NCI-H524 treated with DMSO at 0.1 percent for 48 hours (cell line): ENCODE measurements around the gene EME1.

Source experiments
- DNase-seq: peaks from one replicate; lab custom pipeline; 2025; lab: John Stamatoyannopoulos, UW

EME1 gene

DNA sequence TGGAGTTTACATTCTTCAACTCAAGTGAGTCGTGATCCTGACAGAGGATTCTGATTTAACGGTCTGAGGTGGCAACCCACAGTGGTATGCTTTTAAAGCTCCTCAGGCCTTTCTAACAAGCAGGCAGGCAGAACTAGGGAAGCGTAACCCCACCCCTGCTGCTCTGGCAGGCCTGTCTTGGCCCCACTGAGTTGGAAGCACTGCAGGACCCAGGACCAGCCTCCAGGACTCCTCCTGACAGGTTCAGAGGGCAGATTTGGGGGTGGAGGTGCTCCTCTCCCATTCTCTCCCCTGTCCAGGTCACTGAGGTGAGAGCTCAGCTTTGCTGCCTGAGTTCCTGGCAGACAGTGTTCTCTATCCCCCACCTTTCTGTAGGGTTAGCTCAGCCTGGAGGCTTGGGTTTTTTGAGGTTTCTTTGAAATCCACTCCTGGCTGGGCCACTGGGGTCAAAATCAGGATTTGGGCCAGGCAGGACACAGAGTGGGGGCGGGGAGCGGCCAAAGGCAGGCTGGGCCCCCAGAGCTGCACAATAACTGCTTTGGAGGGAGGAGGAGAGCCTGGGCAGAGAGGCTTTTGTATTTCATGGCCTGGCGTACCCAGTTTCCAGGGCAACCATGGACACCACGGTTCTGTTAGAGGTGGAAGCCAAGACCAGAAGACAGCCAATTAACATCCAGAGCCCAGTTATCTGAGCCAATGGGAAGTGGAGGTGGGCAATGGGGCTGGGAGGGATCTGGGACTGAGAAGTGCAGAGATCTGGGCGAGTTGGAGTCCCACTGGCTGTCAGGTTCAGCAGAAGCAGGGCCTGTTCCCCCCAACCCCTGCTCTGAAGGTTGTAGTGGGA, 9.6 kb upstream of the EME1 start:
- no peak for DNase-seq

DNA sequence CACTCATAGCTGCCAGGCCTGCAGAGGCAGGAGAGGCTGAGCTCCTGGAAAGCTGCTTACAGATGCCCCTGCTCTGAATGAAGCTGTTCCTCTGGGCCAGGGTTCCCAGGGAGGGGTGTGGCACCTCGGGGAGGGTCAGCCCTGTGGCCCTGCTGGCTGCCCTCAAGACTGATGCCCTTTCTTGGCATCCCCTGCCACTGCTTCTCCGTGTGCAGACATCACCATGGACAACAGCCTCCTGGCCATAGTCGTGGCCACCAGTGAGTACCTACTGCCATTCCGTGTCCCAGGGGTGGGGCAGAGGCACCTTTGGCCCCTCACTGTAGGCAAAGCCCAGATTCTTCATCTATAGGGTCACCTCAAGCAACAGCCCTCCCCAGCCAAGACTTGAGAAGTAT, 9.0 kb upstream of the EME1 start:
- no peak for DNase-seq

DNA sequence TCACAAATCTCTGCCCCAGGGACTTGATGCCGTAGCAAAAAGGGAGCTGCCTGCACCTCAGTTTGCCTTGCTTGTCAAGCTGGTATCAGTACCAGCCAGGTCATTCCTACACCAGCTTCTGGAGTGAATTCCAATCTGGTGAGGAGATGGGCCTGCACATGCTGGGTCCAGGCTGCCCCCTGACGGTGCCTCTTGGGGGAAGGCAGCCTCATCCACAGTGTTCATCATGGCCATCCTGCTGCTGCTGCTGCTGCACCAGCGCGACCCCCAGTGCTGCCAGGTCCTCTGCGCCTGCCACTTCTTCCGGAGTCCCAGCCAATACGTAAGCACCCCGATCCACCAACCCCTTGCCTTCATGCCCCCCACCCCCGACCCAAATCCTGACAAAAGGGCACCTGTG, 8.3 kb upstream of the EME1 start:
- no peak for DNase-seq

DNA sequence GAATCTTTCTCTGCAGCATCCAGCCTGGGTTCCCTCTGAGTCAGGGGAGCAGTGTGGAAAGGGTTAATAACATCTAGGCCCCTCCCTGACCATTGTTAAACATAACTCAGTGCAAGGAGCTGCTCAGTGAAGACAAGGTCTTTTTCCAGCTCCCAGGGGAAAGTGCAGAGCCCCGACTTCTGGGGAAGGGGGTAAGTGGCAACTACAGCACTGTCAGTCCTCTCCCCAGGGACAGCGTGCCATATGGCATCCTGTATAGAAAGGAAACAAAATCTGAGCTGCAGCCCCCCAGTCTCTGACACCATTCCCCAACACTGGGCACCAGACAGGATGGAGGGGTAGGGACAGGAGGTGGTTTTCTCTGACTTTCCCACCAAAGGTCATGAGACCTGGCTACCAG, 7.9 kb upstream of the EME1 start:
- DNase-seq: peak; percentile 63

DNA sequence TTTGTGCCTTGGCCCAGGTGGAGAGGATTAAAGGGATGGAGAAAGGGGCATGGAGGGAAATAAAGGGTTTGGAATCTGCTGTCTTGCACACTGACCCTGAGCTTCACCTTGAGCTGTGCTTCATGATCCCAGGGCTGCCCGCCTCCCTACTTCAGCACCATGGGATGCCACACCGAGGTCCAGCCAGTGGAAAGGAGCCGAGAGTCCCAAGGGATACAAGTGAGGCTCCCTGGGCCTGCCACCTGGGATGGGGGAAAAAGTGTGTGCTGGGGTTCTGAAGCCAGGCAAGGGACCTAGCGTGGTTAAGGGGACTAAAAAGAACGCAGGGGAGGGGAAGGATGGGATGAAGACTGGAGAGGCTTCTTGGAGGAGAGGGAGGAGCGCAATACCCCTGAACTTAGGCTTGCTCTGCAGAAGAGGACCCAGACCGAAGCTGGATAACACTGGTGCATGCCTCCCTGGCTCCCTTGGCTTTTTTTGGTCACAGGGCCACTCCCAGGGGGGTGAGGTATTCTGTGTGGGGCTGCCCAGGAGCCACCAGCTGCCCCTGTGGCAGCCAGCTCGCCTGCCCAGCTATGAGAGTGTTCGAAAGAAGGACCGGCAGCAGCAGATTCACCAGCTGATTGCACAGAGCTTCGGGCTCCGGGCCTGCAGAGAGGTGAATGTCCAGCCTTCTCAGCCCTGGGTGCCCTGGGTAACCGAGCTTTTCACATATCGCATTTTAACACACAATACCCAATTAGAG, 7.2 kb upstream of the EME1 start:
- no peak for DNase-seq

DNA sequence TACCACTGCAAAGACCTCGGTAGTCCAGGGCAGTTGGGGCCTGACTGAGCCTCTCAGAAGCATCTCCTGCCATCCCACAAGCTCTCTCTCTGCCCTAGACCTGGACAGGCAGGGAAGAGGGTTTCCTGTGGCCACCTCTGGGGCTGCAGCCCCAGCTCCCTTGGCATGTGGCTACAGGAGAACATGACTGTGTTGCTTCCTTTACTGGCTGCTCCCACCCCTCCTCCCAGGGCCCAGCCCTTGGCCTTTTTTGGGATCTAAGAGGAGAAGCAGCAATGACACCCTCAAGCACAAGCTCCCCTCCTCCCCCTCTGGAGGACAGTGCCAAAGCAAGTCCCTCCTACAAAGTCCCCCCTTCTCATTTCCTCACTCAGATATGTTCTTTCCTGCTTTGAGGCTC, 5.6 kb upstream of the EME1 start:
- no peak for DNase-seq

DNA sequence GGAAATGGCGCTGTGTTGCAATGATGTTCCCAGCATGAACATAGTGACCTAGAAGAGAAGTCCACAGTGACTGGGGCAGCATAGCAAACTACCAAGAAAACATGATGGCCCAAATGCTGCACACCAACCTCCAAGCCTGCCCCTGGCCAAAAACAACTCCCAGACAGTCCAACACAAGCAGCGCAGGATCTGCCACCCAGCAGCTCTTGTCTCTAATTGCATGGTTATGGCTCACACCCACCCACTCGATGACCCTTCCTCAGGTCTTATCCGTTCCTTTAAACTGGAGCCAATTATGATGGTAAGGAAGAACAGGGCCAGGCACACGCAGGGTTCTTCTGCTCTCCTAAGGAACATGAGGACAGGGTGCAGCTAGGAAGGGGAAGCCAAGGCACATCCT, 3.0 kb upstream of the EME1 start:
- no peak for DNase-seq

DNA sequence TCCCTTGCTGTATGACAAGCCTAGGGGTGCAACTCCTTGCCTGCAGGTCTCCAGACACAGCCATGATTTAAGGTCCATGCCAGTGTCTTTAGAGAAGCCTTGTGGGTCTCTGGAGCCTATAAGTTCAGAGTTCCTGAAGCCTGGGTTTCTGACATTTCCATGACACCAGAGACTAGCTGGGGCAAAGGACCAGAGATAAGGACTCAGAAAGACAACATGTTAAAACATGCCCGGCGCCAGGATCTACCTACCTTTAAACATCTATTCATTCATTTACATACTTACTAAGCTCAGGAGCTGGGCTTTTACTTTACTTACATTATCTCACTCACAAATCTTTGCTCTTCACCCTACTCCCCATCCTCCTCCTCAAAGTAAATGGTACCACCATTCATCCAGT, 1.5 kb upstream of the EME1 start:
- no peak for DNase-seq

DNA sequence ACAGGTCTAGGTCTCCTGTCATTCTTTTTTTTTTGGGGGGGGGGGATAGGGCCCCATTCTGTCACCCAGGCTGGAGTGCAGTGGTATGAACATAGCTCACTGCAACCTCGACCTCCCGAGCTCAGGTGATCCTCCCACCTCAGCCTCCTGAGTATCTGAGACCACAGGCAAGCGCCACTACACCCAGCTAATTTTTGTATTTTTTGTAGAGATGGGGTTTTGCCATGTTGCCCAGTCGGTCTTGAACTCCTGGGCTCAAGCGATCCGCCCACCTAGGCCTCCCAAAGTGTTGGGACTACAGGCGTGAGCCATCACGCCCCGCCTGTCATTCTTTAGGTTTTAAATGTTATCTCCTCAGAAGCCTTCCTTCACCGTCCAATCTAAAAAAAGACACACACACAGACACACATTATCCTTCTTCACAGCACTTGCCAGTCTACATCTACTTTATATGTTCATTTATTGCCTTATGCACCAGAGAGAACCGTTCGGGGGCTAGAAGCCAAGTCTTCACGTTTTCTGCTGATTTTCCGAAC, 739 bp upstream of the EME1 start:
- no peak for DNase-seq

DNA sequence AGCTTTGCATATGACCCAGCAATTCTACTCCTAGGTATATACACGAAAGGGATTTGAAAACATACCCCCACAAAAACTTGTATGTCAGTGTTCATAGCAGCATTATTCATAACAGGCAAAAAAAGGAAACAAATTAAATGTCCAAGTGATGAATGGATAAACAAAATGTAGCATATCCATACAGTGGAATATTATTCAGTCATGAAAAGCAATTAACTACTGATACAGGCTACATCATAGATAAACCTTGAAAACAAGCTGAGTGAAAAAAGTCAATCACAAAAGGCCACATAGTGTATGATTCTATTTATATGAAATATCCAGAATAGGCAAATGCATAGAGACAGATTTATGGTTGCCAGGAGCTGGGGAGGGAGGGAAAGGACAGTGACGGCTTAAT, 676 bp downstream of the EME1 start:
- DNase-seq: no peak

DNA sequence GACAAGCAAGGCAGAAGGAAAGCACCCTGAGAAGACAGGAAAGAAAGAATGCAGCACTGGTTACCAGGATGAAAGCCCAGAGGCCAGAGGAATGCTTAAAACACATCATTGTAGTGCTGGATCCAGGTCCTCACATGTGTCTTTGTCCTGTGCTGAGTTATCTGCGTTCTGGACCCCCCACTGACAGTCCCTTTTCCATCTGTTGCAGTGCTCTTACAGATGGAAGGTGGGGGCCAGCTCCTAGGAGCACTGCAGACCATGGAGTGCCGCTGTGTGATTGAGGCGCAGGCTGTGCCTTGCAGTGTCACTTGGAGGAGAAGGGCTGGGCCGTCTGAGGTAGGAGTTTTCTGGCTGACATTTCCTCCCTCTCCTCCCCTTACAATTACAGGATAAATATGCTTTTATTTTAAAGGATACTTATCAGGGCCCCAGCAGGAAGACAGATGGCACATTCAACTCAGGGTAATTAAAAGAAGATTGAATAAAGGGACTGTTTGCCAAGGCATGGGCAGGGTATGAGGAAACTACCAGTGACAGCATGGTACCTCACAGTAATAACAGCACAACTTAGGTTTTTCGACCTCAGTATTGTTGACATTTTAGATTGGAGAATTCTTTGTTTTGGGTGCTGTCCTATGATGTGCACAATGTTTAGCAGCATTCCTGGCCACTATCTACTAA, 3.0 kb downstream of the EME1 start:
- peak; percentile 86 for DNase-seq

DNA sequence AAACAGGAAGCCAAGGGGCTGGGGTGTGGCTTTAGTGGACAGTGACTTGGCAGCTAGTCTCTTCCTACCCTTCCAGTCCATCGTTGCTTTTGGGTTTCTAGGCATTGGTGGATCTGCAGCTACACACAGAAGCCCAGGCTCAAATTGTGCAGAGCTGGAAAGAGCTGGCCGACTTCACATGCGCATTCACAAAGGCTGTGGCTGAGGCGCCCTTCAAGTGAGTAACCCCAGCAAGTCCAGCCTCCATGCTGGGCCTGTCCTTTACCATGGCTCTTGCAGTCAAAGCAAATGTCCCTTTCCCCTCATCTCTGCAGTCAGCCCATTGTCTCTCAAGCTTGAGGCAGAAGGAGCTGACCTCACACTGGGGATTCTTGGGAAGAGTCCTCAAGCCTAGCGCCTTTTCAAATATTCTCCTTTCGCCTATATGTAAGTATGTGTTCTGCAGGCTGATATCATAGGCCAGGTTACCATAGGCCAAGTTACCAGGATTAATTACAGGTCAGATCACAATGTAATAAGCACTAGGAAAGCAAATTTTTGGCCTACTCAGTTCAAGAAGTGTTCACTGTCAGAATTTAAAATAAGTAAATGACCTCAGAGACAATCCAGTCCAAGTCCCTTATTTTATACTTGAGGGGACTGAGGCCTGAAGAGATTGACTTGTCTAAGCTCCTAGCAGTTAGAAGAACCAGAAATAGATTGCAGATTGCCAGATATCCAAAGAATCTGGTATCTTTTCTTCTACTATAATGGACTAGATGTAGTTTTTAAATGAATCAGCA, 6.5 kb downstream of the EME1 start:
- no peak for DNase-seq

DNA sequence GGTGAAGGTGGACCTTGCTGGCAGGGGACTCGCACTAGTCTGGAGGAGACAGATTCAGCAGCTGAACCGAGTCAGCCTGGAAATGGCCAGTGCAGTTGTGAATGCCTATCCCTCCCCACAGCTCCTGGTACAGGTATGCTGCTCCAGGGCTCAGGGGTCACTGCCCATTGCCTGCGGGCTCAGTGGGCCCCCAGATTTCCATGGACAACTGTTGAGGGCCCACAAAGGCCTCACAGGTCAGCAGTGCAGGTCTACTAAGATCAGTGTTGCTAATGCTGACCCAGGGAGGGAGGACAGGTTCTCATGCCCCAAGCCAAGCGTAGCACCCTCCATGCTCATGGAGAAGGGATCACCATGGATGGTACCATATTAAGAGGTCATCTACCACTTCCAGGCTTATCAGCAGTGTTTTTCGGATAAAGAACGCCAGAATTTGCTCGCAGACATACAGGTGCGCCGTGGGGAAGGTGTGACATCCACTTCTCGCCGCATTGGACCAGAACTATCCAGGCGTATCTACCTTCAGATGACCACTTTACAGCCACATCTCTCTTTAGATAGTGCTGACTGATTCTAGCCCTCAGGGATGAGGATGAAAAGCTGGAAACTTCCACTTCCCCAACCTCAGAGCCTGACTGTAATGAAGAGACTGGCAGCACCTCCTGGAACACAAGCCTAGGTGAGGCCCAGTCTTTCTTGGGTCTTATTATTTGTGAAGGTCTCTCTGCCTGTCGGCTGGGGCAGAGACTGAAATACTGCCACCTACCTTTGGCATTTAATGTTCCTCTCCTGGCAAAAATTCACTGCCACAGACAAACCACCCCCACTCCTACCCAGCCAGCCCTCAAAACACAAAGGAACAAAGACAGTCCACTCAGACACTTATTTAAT, 7.6 kb downstream of the EME1 start:
- DNase-seq: no peak

DNA sequence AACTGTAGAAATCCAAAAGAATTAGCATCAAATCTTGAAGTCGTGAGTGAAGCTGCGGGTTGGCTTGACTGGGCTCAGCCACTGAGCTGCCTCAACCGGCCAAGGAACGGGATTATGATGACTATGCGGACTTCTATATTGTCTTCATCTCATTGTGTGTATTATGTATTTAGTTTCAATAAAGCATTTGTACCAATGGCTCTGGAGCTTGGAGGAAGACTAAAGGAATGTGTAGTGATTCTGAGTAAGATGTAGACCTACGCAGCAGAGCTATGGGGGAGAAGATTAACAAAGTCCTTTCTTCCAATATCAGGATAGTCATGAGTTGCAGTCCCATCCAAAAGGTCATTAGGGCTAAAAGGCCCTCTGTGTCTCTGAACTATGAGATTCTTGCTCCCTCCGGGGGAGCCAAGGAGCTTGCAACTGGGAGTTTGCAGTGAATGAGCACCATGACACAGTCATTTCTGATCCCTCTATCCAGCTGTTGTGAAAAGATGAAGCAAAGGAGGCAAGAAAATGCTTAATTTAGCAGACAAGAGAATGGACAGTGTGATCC, 8.3 kb downstream of the EME1 start:
- no peak for DNase-seq

DNA sequence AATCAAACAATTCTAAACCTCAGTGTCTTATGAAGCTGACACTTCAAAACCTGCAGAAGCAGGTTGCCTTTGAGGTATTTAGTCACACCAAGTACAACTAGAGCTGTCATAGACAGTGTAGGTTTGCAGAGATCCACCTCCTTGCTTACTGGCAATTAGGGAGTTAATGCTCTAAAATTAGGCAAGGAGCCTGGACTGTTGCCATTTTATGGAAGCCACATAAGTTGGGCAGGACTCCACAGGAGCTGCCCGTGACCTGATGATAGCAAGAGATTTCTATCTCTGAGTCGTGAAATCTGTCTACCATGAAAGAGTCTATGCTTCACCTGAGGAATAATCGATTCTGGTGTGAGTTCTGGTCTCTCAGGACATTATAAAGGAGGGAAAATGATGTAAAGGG, 8.9 kb downstream of the EME1 start:
- no peak for DNase-seq

DNA sequence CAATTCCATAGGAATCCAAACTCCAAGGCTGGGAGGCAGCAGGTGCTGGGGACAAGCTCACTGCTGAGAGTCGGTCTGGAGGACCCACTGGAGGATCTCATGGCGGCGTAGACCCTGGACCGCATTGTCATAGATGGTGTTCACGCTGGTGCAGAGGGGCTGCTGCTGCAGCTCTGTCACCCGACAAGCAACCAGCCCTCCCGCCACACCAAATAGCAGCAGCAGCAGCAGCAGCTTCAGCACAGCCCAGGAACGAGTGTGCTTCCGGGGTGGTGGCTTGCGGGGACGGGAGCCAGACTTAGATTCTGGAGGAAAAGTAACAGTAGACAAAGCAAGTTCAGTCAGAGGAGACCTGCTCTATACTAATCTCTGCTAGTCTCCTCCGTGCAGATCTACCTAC, 9.9 kb downstream of the EME1 start:
- DNase-seq: no peak

DNA sequence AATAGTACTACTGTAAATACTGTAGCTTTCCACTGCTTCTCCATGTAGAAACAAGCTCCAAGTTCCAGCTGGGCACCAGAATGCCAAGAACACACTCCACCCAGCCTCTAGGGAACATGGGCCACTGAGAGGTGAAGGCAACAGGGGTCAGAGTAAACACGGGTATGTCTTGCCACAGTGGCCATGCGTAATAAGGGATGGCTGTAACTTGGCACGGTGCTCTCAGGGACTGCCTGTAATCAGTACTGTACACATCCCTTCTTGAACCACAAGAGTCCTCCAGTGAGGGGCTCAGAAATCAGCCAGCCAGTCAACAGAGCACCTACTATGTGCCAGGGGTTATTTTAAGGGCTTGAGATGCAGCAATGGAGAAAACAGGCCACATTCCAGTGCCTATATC, 13.5 kb downstream of the EME1 start:
- no peak for DNase-seq

DNA sequence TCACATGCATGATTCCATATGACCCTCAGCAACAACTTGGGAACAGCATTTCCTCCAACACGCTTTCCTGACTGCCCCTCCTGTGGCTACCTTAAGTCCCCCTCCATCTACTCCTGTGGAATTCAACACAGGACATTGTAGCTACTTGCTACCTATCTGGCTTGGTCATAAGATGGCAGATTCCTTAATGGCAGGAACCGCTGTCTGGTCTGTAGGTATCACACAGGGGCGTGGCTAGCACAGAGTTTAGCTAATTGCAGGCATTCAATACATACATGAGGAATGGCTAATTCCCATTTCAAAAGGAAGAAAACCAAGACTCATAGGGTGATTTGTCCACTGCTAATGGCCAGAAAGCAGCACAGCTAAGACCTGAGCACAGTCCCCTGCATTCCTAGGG, 15.7 kb downstream of the EME1 start:
- no peak for DNase-seq

DNA sequence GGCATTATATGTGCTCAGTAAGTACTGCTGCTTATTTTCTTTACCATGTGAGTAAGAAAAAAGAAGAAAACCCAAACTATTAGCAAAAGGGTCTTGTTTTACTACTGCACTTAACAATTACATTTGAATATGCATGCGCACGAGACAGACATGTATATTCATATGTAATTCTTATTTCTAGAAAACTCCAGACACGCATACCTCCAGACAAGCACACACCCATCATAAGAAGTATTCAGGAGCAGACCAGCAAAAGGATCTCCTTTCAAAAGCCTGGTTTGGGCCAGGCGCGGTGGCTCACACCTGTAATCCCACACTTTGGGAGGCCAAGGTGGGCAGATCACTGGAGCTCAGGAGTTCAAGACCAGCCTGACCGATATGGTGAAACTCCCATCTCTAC, 16.5 kb downstream of the EME1 start:
- no peak for DNase-seq

DNA sequence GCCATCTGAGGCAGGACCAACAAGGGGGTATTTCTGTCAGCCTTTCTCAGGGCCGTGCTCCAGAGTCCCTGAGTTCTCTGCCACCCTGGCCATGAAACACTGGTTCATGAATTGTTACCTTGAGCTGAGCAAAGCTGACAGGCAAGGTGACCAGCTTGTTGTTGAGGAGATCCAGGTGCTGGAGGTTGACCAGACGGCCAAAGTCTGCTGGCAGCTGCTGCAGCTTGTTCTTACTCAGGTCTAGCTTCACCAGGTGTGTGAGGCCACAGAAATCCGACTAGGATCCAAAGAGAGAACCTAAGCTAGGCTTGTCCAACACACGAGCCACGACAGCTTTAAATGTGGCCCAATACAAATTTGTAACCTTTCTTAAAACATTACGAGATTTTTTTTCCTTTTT, 19.6 kb downstream of the EME1 start:
- DNase-seq: no peak

DNA sequence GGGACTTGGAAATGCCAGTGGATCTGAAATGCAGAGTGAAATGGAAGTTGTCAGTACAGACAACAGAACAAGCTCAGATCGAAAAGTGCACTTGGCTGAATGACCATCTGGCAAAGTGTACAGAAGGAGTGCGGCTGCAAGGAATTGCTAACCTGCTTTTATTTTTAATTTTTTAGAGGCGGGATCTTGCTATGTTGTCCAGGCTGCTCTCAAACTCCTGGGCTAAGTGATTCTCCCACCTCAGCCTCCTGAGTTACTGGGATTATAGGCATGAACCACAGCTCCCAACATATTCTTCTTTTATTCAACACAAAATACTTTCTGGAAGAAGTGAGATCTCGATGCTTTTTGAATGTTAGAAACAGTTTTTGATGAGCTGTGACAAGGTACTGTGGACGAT, 20.7 kb downstream of the EME1 start:
- DNase-seq: no peak
